Urinary bladder (tissue), 4 donors: Measurements from ENCODE around the gene CFAP410. TPM values are rescaled to one million over a fixed set of nuclear protein-coding genes. Genes with fewer than 3 reads are reported as not detected.

Experiments
- DNase-seq: peaks from one replicate; pipeline ENCODE4 v3.0.0-alpha.2; 2015; ENCODE audit errors: extremely low spot score
- H3K27ac ChIP-seq: one replicate; pipeline ENCODE4 v1.5.1; 2013; ENCODE audit warnings: low read depth, mild to moderate bottlenecking, moderate library complexity
- H3K36me3 ChIP-seq: one replicate; pipeline ENCODE4 v1.6.1; 2013; ENCODE audit warnings: mild to moderate bottlenecking, moderate library complexity; ENCODE audit not compliant: insufficient read depth
- H3K4me1 ChIP-seq: one replicate; pipeline ENCODE4 v1.6.1; 2013; ENCODE audit warnings: mild to moderate bottlenecking, moderate library complexity; ENCODE audit not compliant: insufficient read depth
- H3K4me3 ChIP-seq: one replicate; pipeline ENCODE4 v1.5.1; 2013; ENCODE audit warnings: low read depth, low read length
- WGBS: extraction: QIAGEN DNeasy Blood & Tissue Kit; methylation state at CpG from one replicate; pipeline ENCODE4 v1.1.7; 2013; 5-methylcytosine and 5-hydroxymethylcytosine counted together
- polyA plus RNA-seq: library from polyadenylated mRNA; stranded (reverse); fragments of 200-250 nt; gene quantifications from one replicate; pipeline ENCODE4 v1.2.3, GENCODE V29; 2013
- total RNA-seq: library from RNA; depleted of rRNA; stranded (reverse); fragments of >200 nt; gene quantifications from one replicate; pipeline ENCODE4 v1.2.3, GENCODE V29; 2014
- donor health status: healthy with polysubstance abuse.
- donor health status: healthy.

Gene CFAP410
- total and polyA plus RNA-seq, 2 donors: 10.1 to 43.7 TPM

DNA sequence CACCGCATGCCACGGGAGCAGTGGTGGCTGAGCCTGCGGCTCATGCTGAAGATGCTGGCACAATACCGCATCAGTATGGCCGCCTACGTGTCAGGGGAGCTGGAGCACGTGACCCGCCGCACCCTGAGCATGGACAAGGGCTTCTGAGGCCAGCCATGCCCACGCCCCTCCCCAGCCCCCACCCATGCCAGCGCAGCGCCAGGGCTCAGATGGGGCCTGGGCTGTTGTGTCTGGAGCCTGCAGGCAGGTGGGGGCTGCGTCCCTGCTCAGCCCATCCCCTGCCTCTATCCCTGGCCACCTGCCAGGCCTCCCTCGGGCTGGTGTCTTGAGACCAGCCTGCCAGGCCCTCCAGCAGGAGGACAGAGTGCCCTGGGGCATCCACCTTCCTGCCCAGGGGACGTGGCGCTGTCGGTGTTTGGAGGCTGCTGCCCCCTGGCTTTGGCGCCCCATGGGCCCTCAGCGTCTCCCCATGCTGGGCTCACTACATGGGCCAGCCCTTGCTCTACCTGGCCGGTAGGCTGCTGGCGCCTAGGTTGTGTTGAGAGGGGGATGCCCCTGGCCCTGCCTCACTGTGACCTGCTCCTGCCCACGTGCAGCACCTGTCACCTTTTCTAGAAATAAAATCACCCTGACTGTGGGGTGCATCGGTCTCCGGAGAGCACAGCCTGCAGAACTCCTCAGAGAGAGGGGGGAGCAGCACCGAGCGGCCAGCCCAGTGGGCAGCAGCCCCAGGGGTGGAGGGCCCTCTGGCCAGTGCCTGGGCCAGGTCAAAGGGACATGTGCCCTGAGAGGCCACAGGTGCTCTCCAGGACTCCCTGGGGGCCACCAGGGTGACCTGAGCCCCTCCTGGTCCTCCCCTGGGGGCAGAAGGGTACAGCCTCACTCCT lies 12.2 kb downstream of the CFAP410 start:
- Histone ChIP-seq H3K4me1 (no peaks in the 10 kb centered on the region), H3K4me3 (no peak overlapping the region), H3K36me3 (peaks cover 8% of the 10 kb centered on the region), H3K27ac (no peak overlapping the region)
- DNase-seq: no peak
- 87% methylated on average over 25 of the region's 26 CpGs for WGBS

DNA sequence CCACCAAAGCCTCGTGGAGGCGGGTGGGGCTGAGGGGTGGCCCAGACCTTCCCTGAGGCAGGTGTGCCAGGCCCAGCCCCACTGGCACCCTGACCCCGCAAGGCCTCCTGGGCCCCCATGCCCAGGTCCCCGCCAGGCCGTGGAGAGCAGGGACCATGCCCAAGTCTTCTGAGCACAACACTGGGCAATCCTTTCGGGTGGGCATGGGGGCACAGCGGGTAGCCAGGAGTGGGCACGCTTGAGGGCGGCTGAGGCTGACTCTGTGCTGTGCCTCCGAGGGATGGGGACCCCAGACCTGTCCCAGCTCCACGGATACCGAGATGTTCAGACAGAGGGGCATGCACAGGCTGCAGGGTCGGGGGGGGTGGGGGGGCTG lies 12.9 kb downstream of the CFAP410 start:
- H3K36me3 ChIP-seq: peaks cover 11% of the 10 kb centered on the region
- no peak overlapping the region for H3K4me3 ChIP-seq
- WGBS: 94% methylated on average over 13 of the region's 13 CpGs
- no peaks in the 10 kb centered on the region for H3K4me1 ChIP-seq
- H3K27ac ChIP-seq: no peak overlapping the region
- no peak for DNase-seq

GRCh38 chr21:44325386-44326271 lies 13.6 kb downstream of the CFAP410 start:
- DNase-seq: no peak
- Histone ChIP-seq H3K27ac (no peak overlapping the region), H3K36me3 (peaks cover 14% of the 10 kb centered on the region), H3K4me3 (no peak overlapping the region), H3K4me1 (no peaks in the 10 kb centered on the region)
- 88% methylated on average over 44 of the region's 44 CpGs for WGBS

DNA sequence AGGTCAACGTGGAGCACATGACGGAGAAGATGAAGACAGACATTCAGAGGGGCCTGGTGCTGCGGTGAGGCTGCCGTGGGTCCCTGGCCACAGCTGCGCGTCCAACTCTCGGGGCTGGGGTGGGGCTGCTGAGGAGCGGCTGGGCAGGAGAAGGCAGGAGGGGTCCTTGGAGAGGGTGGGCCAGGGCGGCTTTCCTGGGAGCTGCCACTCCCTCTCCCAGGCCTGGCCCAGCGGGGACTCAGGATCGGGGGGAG lies 14.4 kb downstream of the CFAP410 start:
- DNase-seq: no peak
- no peak overlapping the region for H3K4me3 ChIP-seq
- H3K27ac ChIP-seq: no peak overlapping the region
- peaks cover 14% of the 10 kb centered on the region for H3K36me3 ChIP-seq
- 91% methylated on average over 11 of the region's 11 CpGs for WGBS
- H3K4me1 ChIP-seq: no peaks in the 10 kb centered on the region

GRCh38 chr21:44324106-44324853 lies 14.9 kb downstream of the CFAP410 start:
- H3K27ac ChIP-seq: no peak overlapping the region
- H3K4me3 ChIP-seq: no peak overlapping the region
- H3K36me3 ChIP-seq: peaks cover 14% of the 10 kb centered on the region
- H3K4me1 ChIP-seq: no peaks in the 10 kb centered on the region
- 93% methylated on average over 37 of the region's 37 CpGs for WGBS
- DNase-seq: no peak

DNA sequence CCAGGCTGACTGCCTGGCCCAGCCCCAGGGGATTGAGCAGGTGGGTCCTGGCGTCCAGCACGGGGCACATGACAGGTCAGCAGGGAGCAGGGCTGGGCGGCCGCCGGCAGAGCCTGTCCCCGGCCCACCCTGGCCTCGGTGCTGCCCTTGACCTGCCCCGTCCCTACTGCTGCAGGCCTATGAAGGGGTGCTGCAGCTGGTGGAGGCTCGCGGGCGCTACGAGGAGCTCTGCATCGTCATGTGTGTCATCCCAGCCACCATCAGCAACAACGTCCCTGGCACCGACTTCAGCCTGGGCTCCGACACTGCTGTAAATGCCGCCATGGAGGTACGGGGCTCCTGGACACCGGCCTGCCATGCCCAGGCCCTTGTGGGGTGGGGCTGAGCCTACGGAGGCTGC lies 15.6 kb downstream of the CFAP410 start:
- DNase-seq: no peak

GRCh38 chr21:44322621-44323325 lies 16.4 kb downstream of the CFAP410 start:
- DNase-seq: no peak
- H3K4me1 ChIP-seq: no peaks in the 10 kb centered on the region
- no peak overlapping the region for H3K27ac ChIP-seq
- 92% methylated on average over 38 of the region's 38 CpGs for WGBS
- no peak overlapping the region for H3K4me3 ChIP-seq
- peaks cover 17% of the 10 kb centered on the region for H3K36me3 ChIP-seq

More for the DNA sequence above, 15.6 kb downstream of the CFAP410 start:
- H3K27ac ChIP-seq: no peak overlapping the region
- no peaks in the 10 kb centered on the region for H3K4me1 ChIP-seq
- 88% methylated on average over 20 of the region's 20 CpGs for WGBS
- H3K36me3 ChIP-seq: peaks cover 17% of the 10 kb centered on the region
- H3K4me3 ChIP-seq: no peak overlapping the region

DNA sequence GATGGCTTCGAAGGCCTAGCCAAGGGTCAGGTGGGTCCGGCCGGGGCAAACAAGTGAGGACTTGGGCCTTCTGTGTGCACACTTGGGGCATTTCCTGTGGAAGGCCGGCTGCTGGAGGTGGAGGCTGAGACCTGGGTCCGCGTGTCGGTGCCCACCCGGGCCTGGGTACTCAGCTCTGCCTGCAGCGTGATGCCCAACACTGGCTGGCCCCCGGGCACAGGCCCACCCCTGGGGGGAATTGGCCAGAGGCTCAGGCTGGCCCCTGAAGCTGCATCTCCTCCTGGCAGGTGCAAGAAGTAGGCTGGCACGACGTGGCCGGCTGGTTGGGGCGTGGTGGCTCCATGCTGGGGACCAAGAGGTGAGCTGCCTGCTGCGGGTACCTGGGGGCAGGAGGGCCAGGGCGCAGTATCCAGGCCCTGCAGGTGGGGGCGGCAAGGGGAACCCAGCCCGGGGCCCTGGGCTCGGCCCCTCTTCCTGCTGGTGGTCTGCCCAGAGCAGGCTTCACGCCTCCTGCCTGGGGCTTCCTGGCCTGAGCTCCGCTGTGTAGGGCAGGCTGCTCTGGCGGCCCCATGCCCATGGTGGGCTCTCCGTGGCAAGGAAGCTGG lies 17.2 kb downstream of the CFAP410 start:
- H3K4me1 ChIP-seq: no peaks in the 10 kb centered on the region
- H3K4me3 ChIP-seq: no peak overlapping the region
- H3K36me3 ChIP-seq: peaks cover 17% of the 10 kb centered on the region
- H3K27ac ChIP-seq: no peak overlapping the region
- no peak for DNase-seq
- WGBS: 93% methylated on average over 23 of the region's 23 CpGs

- H3K36me3 ChIP-seq: peaks cover 17% of the 10 kb centered on the region
- 93% methylated on average over 13 of the region's 13 CpGs for WGBS
- no peaks in the 10 kb centered on the region for H3K4me1 ChIP-seq
- H3K27ac ChIP-seq: no peak overlapping the region
- no peak overlapping the region for H3K4me3 ChIP-seq
- no peak for DNase-seq
Observed at GRCh38 chr21:44320847-44321246, 18.3 kb downstream of the CFAP410 start.

DNA sequence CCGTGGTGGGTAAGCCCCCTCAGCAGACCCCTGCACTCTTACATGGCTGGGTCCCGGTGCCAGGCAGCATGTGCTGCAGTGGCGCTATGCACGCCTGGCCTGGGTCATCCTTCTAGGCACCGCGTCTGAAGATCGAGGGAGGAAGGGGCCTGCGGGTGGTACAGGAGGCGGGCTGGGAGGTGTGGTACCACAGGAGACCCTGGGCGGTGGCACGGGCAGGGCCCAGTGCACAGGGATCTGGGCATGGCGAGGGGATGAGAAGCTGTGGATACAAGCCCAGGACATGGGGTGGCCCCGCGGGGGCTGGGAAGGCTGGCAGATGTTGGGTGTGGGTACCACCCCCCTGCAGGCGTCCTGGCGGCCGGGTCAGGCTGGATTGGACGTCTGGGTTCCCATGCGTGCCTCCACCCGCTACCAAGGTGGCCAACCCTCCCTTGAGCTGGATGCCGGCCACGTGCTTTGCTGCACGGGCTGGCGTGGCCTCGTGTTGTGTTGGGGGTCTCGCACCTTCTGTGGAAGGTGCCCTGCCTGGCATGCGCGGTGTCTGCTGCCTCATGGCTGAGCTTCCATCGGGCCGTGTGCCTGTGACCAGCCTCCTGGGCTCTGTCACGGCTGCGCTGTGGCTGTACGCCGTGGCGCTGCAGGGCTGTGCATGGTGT lies 19.7 kb downstream of the CFAP410 start:
- H3K4me3 ChIP-seq: no peak overlapping the region
- DNase-seq: no peak
- WGBS: 93% methylated on average over 35 of the region's 35 CpGs
- no peak overlapping the region for H3K27ac ChIP-seq
- no peaks in the 10 kb centered on the region for H3K4me1 ChIP-seq
- H3K36me3 ChIP-seq: peaks cover 11% of the 10 kb centered on the region

GRCh38 chr21:44318489-44319285 lies 20.5 kb downstream of the CFAP410 start:
- H3K27ac ChIP-seq: no peak overlapping the region
- no peak overlapping the region for H3K4me3 ChIP-seq
- DNase-seq: no peak
- WGBS: 93% methylated on average over 25 of the region's 25 CpGs
- H3K36me3 ChIP-seq: peaks cover 11% of the 10 kb centered on the region
- no peaks in the 10 kb centered on the region for H3K4me1 ChIP-seq

GRCh38 chr21:44317871-44318270 lies 21.3 kb downstream of the CFAP410 start:
- Histone ChIP-seq H3K27ac (no peak overlapping the region), H3K4me1 (no peaks in the 10 kb centered on the region), H3K36me3 (peaks cover 15% of the 10 kb centered on the region), H3K4me3 (no peak overlapping the region)
- 94% methylated on average over 22 of the region's 22 CpGs for WGBS
- DNase-seq: no peak
